NCI-H460 (cell line): ENCODE results near the gene LIMCH1. TPM values are rescaled to one million over a fixed set of nuclear protein-coding genes. Genes with fewer than 3 reads are reported as not detected.

Experiments used
- DNase-seq: peaks from one replicate; pipeline ENCODE4 v3.0.0-alpha.2; 2016; ENCODE audit warnings: low read depth; ENCODE audit errors: extremely low read depth
- total RNA-seq: library from RNA; depleted of rRNA; stranded (reverse); fragments of >200 nt; shearing (Covaris generic); gene quantifications from 2 replicates; pipeline ENCODE4 v1.2.3, GENCODE V29; 2014

Gene LIMCH1
- total RNA-seq, 1 experiment from 2014 or later: 308 TPM

DNA sequence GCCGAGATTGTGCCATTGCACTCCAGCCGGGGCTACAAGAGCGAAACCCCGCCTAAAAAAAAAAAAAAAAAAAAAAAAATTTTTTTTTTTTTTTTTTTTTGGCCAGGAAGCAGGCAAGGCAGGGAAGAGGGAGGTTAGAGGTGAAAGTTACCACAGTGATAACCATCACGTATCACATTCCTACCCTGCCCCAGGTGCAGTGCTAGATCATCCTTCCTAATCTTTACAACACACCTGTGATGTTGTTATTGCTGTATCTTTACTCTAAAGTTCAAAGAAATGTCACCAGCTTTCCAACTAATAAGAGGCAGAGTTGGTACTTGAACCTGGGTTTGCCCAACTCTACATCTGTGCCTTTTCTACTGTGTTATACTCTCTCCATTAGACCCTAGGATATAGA, 7.2 kb upstream of the LIMCH1 start:
- no peak for DNase-seq

DNA sequence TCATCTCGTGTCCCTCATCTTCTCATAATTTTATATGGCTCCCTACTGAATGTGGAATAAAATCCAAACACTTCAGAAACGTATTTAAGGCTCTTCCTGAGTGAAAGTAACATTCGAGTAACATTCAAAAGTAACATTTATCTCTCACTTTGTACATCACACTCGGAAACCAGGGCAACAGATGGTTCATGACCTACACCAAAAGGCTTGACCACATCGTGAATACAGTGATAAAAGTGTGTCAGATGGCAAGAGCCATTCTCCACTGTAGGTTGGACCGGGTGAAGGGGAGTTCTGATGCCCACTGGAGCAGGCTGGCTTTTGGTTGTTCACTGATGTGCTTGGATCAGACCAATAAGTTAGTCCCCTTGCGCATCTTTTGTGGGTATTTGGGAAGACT, 5.6 kb upstream of the LIMCH1 start:
- no peak for DNase-seq

DNA sequence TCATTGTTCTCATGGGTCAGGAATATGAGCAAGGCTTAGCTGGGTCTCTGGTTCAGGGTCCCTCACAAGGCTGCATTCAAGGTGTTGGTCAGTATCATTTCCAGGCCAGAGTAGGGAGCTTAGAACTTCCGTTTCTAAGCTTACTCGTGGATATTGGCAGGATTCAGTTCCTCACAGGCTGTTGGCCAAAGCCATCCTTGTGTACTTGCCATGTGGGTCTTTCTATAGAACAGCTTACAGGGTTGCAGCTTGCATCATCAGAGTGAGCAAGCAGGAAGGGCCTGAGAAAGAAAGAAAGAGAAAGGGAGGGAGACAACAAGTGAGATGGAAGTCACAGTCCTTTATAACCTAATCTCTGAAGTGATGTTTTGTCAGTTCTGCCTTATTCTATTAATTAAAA, 5.1 kb upstream of the LIMCH1 start:
- DNase-seq: no peak

- DNase-seq: no peak
Observed at GRCh38 chr4:41533680-41534079, 4.3 kb upstream of the LIMCH1 start.

DNA sequence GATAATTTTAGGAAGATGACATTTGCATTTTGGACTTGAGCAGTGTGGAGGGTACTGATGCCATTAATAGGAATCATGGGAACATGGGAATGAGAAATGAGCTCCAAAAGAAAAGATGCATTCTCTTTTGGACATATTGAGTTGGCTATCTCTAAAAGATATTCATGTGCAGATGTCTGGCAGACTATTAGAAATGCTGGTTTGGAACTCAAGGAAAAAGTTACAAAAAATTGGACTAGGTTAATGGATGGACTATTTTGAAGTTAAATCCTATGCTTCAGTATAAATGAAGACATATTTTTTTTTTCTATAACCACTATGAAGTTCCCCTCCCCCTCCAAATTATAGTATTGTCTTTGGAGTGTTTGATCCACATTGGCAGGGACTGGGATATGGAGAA, 3.6 kb upstream of the LIMCH1 start:
- DNase-seq: no peak

GRCh38 chr4:41535911-41536371, 2.0 kb upstream of the LIMCH1 start:
- DNase-seq: no peak

DNA sequence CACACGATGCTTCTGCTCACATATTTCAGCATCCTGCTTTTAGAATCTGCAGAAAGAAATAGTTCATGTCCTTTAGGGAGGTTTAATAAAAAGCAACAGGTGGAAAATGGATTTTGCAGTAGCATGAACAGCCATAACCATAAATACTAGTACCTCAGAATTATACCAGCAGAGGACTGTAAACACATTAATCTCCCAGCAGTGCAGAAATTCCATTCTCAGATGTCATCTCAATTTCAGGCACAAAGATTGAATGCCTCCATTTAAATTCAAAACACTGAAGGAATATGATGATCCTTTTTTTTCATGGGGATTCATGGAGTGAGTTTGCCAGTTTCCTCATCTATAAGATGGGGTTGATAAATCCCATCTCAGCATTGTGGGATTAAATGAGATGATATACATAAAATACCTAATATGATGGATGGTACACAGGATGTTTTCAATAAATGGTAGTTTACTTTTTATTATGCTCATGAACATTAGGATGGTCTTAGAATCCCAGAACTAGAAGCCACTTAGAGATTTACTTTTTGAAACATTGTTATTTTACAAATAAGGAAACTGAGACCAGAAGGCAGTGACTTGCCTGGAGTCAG, 566 bp upstream of the LIMCH1 start:
- no peak for DNase-seq

- no peak for DNase-seq
Observed at GRCh38 chr4:41538887-41539498, 1.0 kb downstream of the LIMCH1 start.

GRCh38 chr4:41539711-41540110, 1.8 kb downstream of the LIMCH1 start:
- no peak for DNase-seq

- DNase-seq: no peak
Observed at GRCh38 chr4:41540687-41541086, 2.7 kb downstream of the LIMCH1 start.

- no peak for DNase-seq
Observed at GRCh38 chr4:41541687-41542094, 3.7 kb downstream of the LIMCH1 start.

DNA sequence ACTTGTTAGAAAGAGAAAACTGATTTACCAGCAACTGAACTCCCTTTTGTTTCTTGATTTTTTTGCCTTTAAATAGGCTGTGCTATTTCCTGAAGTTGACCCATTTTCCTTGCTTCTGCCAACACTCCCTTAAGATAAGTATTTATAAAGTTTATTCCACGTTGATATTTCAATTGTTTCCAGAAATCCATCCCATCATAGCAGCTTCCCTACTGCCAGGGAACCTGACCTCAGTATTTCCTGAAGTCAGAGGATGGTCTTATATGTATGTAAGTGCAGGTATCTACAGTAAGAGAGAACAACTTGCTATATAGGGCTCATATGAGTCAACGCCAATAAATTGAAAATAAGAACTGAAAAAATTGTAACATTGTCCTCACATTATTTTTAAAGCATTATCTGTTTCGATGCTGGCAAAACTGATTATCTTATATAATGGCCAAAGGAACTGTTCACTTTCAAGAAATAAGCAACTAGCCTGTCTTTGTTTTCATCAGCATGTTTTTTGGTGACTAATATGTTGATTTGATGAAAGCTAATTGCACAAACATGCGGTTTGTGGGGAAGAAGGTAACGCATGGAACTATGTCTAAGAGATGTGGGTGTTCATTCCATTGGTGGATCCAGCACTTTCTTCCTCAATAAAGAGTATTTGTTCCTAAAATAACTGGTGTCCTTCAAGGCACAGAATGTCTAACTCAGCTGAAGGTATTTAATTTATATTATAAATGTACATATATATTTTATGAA, 4.7 kb downstream of the LIMCH1 start:
- no peak for DNase-seq

- DNase-seq: no peak
Observed at GRCh38 chr4:41545238-41545637, 7.3 kb downstream of the LIMCH1 start.

GRCh38 chr4:41546638-41547037, 8.7 kb downstream of the LIMCH1 start:
- no peak for DNase-seq

DNA sequence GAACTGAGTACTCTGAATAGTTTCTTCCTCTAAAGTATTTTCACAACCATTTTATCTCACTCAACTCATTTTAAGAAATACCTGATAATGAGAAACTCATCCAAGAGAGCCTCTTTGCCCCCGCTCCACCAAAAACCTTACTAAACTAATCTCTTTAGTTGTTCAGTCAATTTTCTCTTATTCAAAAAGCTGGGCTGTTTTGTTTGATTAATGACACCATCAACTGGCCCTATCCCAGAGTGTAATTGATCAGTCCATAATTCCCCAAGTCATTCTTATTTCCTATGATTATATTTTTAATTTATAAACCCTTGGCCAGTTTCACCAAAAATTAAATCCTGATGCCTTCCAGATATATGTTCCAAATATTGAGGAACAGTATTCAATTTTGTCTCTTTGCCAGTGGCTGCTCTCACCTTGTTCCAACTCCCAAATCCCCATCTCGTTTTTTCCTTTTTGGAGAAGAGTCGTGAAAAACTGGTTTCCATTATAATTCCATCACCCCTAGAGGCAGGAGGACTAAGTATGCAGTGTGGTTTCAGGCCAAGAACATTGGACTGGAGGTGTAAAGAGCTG, 10.4 kb downstream of the LIMCH1 start:
- DNase-seq: no peak

GRCh38 chr4:41549478-41549877, 11.5 kb downstream of the LIMCH1 start:
- DNase-seq: no peak

DNA sequence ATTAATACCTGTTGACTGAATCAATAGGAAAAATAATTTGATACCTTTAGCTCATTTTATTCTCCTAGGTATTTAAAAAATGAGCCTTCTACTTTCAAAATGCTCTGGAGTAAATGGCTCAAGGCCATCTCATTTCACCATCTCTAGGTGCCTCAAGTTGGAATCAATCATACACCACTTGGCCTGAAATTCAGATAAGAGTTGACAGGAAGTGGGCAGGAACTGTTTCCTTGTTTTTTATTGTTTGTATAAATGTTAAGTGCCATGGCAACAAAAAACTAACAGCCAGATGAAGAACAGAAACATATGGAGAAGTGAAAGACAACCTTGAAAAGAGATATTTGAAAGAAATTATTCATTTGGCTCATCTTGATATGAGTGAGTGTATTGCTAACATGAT, 12.4 kb downstream of the LIMCH1 start:
- no peak for DNase-seq

- no peak for DNase-seq
Observed at GRCh38 chr4:41551536-41551935, 13.6 kb downstream of the LIMCH1 start.

DNA sequence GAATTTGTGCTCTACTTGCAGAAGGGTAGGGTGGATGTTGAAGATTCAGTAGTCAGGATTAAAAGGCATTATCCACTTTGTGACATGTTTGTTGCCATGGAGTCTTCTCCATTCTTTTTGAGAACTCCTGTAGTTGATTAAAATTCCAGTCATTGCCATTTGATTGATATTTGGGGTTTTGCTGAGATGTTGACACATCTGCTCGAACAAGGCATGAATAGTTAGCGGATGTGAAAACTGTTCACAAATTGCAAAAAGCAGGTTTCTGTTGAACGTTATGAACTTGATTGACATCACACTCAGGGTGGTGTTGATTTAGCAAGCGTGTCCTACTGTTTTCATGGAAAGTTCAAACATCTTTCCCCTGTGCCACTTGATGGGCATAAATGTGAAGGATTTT, 16.9 kb downstream of the LIMCH1 start:
- no peak for DNase-seq

DNA sequence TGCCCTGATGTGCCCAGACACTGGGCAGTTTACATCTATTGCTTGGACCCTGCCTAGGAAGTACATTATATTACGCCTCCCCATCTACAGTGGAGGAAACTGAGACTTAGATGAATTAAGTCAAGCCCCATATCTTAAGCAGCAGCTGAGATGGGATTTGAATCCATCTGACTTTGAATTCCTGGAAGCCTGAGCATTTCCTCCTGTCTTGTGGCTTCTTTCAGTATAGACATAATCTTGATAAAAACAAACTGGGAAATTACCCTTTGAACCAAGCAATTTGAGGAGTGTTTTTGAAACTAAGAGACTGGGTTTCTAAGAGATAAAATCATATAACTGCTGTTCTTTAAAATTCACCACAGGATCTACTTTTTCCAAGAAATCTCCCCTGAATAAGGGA, 18.6 kb downstream of the LIMCH1 start:
- DNase-seq: no peak

DNA sequence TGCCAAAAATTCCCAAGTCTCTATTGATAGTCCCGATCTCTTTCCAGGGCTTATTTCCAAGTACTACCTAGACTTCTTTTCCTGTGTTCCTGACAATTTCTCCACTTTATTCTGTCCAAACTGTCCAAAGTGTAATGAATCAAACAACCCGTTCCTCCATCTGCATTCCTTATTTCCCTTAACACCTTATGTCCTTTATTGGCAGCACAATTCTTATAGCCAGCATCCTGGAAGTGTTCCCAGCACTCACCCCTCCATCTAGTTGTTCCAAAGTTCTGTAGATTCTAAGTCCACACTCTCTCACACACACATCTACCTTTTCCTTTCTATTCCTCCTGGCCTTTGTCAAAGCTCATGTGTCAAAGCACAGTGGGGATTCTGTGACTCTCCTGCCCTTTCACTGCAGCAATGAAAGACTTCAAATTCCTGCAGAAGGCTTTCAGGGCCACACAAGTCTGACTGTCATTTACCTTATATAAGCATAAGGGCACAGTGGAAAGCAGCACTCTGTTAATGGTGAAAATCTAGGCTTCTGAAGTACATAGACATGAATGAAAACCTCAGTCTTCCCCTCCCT, 22.1 kb downstream of the LIMCH1 start:
- DNase-seq: no peak
